HEK293 (cell line): ENCODE results near the gene OBSCN.

Source experiments
- CTCF ChIA-PET: fragments of 350-600 bp; formaldehyde crosslinking; extraction: SDS; loops from one replicate; lab custom pipeline; 2021; ENCODE audit warnings: antibody characterized with exemption; lab: Yijun Ruan, JAX
- POLR2A ChIA-PET: fragments of 300-600 bp; formaldehyde crosslinking; extraction: SDS; loops from one replicate; lab custom pipeline; 2020; ENCODE audit warnings: antibody characterized with exemption, inconsistent platforms; lab: Yijun Ruan, JAX
- H3K27ac ChIP-seq: fragments of 200-500 bp; sonication (Bioruptor generic); 2 replicates; pipeline ENCODE4 v1.5.1; 2014; ENCODE audit warnings: low read depth, low read length, control low read depth, inconsistent platforms; ENCODE audit errors: extremely low read depth
- H3K36me3 ChIP-seq, 2 experiments: fragments of 200-500 bp in 1 of 2; sonication (Bioruptor generic) in 1 of 2; 1 replicate in 1 of 2; 2 replicates in 1 of 2; pipeline ENCODE4 v1.5.1; 2014 to 2017; ENCODE audit warnings: inconsistent platforms in 2 of 2, low read length in 2 of 2; ENCODE audit not compliant: control insufficient read depth in 2 of 2, insufficient read depth in 1 of 2
- H3K4me1 ChIP-seq: fragments of 200-500 bp; sonication (Bioruptor generic); 2 replicates; pipeline ENCODE4 v1.5.1; 2014; ENCODE audit warnings: mild to moderate bottlenecking, low read length, inconsistent platforms; ENCODE audit not compliant: control insufficient read depth, insufficient read depth
- H3K4me3 ChIP-seq: 2 replicates; pipeline ENCODE4 v1.5.1; 2011; ENCODE audit warnings: low read depth, mild to moderate bottlenecking, control low read depth, low read length, moderate library complexity
- H3K9me3 ChIP-seq: fragments of 200-500 bp; sonication (Bioruptor generic); 2 replicates; pipeline ENCODE4 v1.5.1; 2014; ENCODE audit warnings: low read depth, low read length, inconsistent platforms; ENCODE audit not compliant: control insufficient read depth, insufficient read depth
- BCL6B ChIP-seq: fragments of 450-650 bp; formaldehyde crosslinking; IDR thresholded peaks from 2 replicates; pipeline ENCODE4 v1.5.1; 2017; ENCODE audit warnings: missing biosample characterization, missing genetic modification characterization
- GFI1B ChIP-seq: fragments of 450-650 bp; formaldehyde crosslinking; IDR thresholded peaks from 2 replicates; pipeline ENCODE4 v1.5.1; 2016; ENCODE audit warnings: missing biosample characterization, missing genetic modification characterization
- KLF16 ChIP-seq: fragments of 450-650 bp; formaldehyde crosslinking; IDR thresholded peaks from 2 replicates; pipeline ENCODE4 v1.5.1; 2017; ENCODE audit warnings: missing biosample characterization, missing genetic modification characterization
- OVOL3 ChIP-seq: fragments of 450-650 bp; formaldehyde crosslinking; IDR thresholded peaks from 2 replicates; pipeline ENCODE4 v1.5.1; 2016; ENCODE audit warnings: missing biosample characterization, missing genetic modification characterization
- REST ChIP-seq: fragments of 450-650 bp; formaldehyde crosslinking; IDR thresholded peaks from 2 replicates; pipeline ENCODE4 v1.5.1; 2016; ENCODE audit warnings: missing biosample characterization, missing genetic modification characterization
- SALL2 ChIP-seq: fragments of 450-650 bp; formaldehyde crosslinking; IDR thresholded peaks from 2 replicates; pipeline ENCODE4 v1.5.0; 2017; ENCODE audit warnings: missing biosample characterization, mild to moderate bottlenecking, missing genetic modification characterization, borderline replicate concordance
- SCRT2 ChIP-seq: fragments of 450-650 bp; formaldehyde crosslinking; IDR thresholded peaks from 2 replicates; pipeline ENCODE4 v1.5.1; 2016; ENCODE audit warnings: missing biosample characterization, missing genetic modification characterization
- TCF7L2 ChIP-seq: IDR thresholded peaks from 2 replicates; pipeline ENCODE4 v1.6.1; 2011; ENCODE audit warnings: low read depth, mild to moderate bottlenecking, inconsistent platforms, low read length, moderate library complexity, borderline replicate concordance
- YY2 ChIP-seq: fragments of 450-650 bp; formaldehyde crosslinking; IDR thresholded peaks from 2 replicates; pipeline ENCODE4 v1.5.1; 2016; ENCODE audit warnings: missing biosample characterization, missing genetic modification characterization
- ZBTB17 ChIP-seq: fragments of 450-650 bp; formaldehyde crosslinking; IDR thresholded peaks from 2 replicates; pipeline ENCODE4 v1.5.1; 2016; ENCODE audit warnings: missing biosample characterization, missing genetic modification characterization
- ZBTB20 ChIP-seq: fragments of 450-650 bp; formaldehyde crosslinking; IDR thresholded peaks from 2 replicates; pipeline ENCODE4 v1.5.1; 2016; ENCODE audit warnings: missing biosample characterization, missing genetic modification characterization
- ZNF274 ChIP-seq, 2 experiments: fragments of 200-500 bp in 1 of 2; fragments of 450-650 bp in 1 of 2; sonication (Bioruptor generic) in 1 of 2; formaldehyde crosslinking in 1 of 2; IDR thresholded peaks; 2 replicates each; pipeline versions ENCODE4 v1.5.1 to v1.6.1; 2014 to 2016; ENCODE audit warnings: borderline replicate concordance in 1 of 2, inconsistent platforms in 1 of 2, low read length in 1 of 2, missing biosample characterization in 1 of 2, missing genetic modification characterization in 1 of 2
- ZNF311 ChIP-seq: fragments of 450-650 bp; formaldehyde crosslinking; IDR thresholded peaks from 2 replicates; pipeline ENCODE4 v1.5.1; 2017; ENCODE audit warnings: missing biosample characterization, missing genetic modification characterization, borderline replicate concordance
- ZNF335 ChIP-seq: fragments of 450-650 bp; formaldehyde crosslinking; conservative IDR thresholded peaks from 2 replicates; pipeline ENCODE4 v1.5.1; 2016; ENCODE audit warnings: missing biosample characterization, missing genetic modification characterization
- ZNF37A ChIP-seq: fragments of 450-650 bp; IDR thresholded peaks from 2 replicates; pipeline ENCODE4 v1.5.1; 2018; ENCODE audit warnings: missing biosample characterization, missing genetic modification characterization
- ZNF426 ChIP-seq: fragments of 450-650 bp; formaldehyde crosslinking; IDR thresholded peaks from 2 replicates; pipeline ENCODE4 v1.5.1; 2017; ENCODE audit warnings: missing biosample characterization, missing genetic modification characterization, mild to moderate bottlenecking, inconsistent platforms, moderate library complexity
- ZNF473 ChIP-seq: fragments of 450-650 bp; formaldehyde crosslinking; IDR thresholded peaks from 2 replicates; pipeline ENCODE4 v1.5.1; 2017; ENCODE audit warnings: missing biosample characterization, missing genetic modification characterization
- ZNF501 ChIP-seq: fragments of 450-650 bp; formaldehyde crosslinking; IDR thresholded peaks from 2 replicates; pipeline ENCODE4 v1.5.1; 2016; ENCODE audit warnings: missing biosample characterization, missing genetic modification characterization
- ZNF518A ChIP-seq: fragments of 450-650 bp; formaldehyde crosslinking; conservative IDR thresholded peaks from 2 replicates; pipeline ENCODE4 v1.5.1; 2016; ENCODE audit warnings: low read depth, missing biosample characterization, missing genetic modification characterization
- ZNF529 ChIP-seq: fragments of 450-650 bp; formaldehyde crosslinking; IDR thresholded peaks from 2 replicates; pipeline ENCODE4 v1.5.1; 2017; ENCODE audit warnings: missing genetic modification characterization, missing biosample characterization; ENCODE audit not compliant: insufficient replicate concordance
- ZNF548 ChIP-seq: fragments of 450-650 bp; formaldehyde crosslinking; IDR thresholded peaks from 2 replicates; pipeline ENCODE4 v1.5.1; 2016; ENCODE audit warnings: missing biosample characterization, missing genetic modification characterization
- ZNF600 ChIP-seq: fragments of 450-650 bp; formaldehyde crosslinking; IDR thresholded peaks from 2 replicates; pipeline ENCODE4 v1.5.1; 2016; ENCODE audit warnings: missing biosample characterization, missing genetic modification characterization
- ZNF664 ChIP-seq: fragments of 450-650 bp; formaldehyde crosslinking; IDR thresholded peaks from 2 replicates; pipeline ENCODE4 v1.5.1; 2016; ENCODE audit warnings: missing biosample characterization, missing genetic modification characterization
- ZNF777 ChIP-seq: fragments of 450-650 bp; formaldehyde crosslinking; IDR thresholded peaks from 2 replicates; pipeline ENCODE4 v1.5.1; 2017; ENCODE audit warnings: missing biosample characterization, missing genetic modification characterization, borderline replicate concordance

Gene OBSCN

GRCh38 chr1:228304225-228304624, 96.4 kb downstream of the OBSCN start (continued):
- TF ChIP-seq ZNF518A (tag by site-specific recombination) (no peak), ZNF37A (no peak), ZNF529 (tag by site-specific recombination) (no peak), ZBTB17 (tag by site-specific recombination) (no peak), OVOL3 (no peak), SCRT2 (no peak), SALL2 (tag by site-specific recombination) (no peak)

DNA sequence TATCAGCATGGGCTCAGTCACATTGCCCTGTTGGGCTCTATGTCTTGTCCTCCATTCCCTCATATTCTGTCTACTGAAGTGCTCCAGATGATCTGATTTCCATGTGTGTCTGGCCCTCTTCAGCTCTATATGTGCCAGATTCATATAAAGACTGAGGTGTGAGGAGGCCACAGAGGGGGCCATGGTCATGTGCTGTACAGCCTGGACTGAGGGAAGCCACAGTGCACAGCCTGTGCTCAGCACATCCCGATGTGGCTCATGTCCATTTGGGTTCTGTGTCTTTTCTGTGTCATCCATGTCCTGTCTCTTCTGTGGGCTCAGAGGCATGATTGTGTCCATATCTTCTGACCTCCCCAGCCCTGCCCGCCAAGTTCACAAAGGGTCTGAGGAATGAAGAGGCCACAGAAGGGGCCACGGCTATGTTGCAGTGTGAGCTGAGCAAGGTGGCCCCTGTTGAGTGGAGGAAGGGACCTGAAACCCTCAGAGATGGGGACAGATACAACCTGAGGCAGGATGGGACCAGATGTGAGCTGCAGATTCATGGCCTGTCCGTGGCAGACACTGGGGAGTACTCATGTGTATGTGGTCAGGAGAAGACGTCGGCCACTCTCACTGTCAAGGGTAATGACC, 97.0 kb downstream of the OBSCN start:
- Histone ChIP-seq H3K36me3 (no peaks in the 10 kb centered on the region), H3K4me1 (no peaks in the 10 kb centered on the region), H3K27ac (no peak overlapping the region), H3K9me3 (no peaks in the 10 kb centered on the region), H3K4me3 (no peak overlapping the region)
- CTCF ChIA-PET: no interaction called here
- POLR2A ChIA-PET: no interaction called here
- TF ChIP-seq ZNF664 (tag by site-specific recombination) (no peak), ZNF473 (tag by site-specific recombination) (no peak), ZNF501 (tag by site-specific recombination) (no peak), REST (tag by site-specific recombination) (no peak), YY2 (no peak), TCF7L2 (no peak), GFI1B (no peak), ZNF600 (tag by site-specific recombination) (no peak), ZNF426 (tag by site-specific recombination) (no peak), ZNF335 (tag by site-specific recombination) (no peak), ZBTB20 (tag by site-specific recombination) (no peak), KLF16 (tag by site-specific recombination) (no peak), ZNF311 (tag by site-specific recombination) (no peak), ZNF777 (no peak), BCL6B (no peak), ZNF274 (IDR thresholded peaks at IDR 0.05; ENCODE audit: low read length) (no peak), ZNF274 (tag by site-specific recombination; IDR thresholded peaks at IDR 0.05; ENCODE audit: borderline replicate concordance) (no peak), ZNF548 (tag by site-specific recombination) (no peak)
- TF ChIP-seq, all 188 proteins: peak for 0
